ENCODE results near the gene TPTE2. TPM values are rescaled to one million over a fixed set of nuclear protein-coding genes. Genes with fewer than 3 reads are reported as not detected.

The TPTE2 gene
- total and polyA plus RNA-seq, 2 of the 8 experiments (the other 6 are each of a cell fraction or from before 2014, with no cell fraction given): not detected

DNA sequence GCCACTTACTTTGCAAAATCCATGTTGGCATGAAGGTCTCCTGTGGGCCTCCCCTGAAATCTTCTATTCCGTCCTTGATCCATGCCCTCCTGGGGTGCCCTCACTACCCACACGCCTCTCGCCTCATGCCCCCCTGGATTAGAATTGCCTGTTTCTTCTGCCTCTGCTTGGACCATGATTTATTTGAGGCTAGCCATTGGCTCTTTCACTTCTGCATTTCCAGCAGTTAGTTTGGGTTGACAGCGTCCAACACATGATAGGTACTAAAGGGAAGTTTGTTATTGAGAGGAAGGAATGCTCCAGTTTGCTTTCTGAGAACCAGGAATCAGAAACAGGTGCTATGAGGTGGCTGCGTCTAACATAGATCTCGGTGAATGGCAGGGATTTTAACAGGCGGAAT is 30.5 kb upstream of the TPTE2 start:
- FAIRE-seq (no peak), DNase-seq (ENCODE audit: low read depth in 1 of 2, low spot score in 2 of 2) (no peak)
- Histone ChIP-seq H2BK20ac (ENCODE audit: low read length) (no peak overlapping the region), H3K23me2 (ENCODE audit: low read depth, low read length) (no peaks in the 10 kb centered on the region), H3K27me3 (replicated peaks in 1 of 4; ENCODE audit: control insufficient read depth in 3 of 4, extremely low read depth in 1 of 4, insufficient read depth in 3 of 4, low read length in 3 of 4) (no peaks in the 10 kb centered on the region), H4K5ac (ENCODE audit: insufficient read length, low read depth, low read length) (no peak overlapping the region), H3K36me3 (ENCODE audit: control insufficient read depth in 2 of 4, insufficient read depth in 4 of 4, low read length in 3 of 4) (no peaks in the 10 kb centered on the region), H2BK120ac (replicated peaks; ENCODE audit: low read depth, low read length) (no peak overlapping the region), H3K4me2 (ENCODE audit: insufficient read depth in 1 of 2, low read depth in 2 of 2, low read length in 2 of 2) (no peak overlapping the region), H4K20me1 (replicated peaks in 1 of 2; ENCODE audit: control insufficient read depth in 1 of 2, insufficient read depth in 2 of 2, low read length in 2 of 2) (no peaks in the 10 kb centered on the region), H3K23ac (ENCODE audit: insufficient read length) (no peak overlapping the region), H3K27ac (ENCODE audit: low read depth, low read length) (no peak overlapping the region), H3K56ac (replicated peaks; ENCODE audit: insufficient read length, low read depth, low read length) (no peak overlapping the region), H3K4me1 (replicated peaks in 1 of 4; ENCODE audit: control insufficient read depth in 3 of 4, insufficient read depth in 4 of 4, low read length in 3 of 4) (no peaks in the 10 kb centered on the region), H2AK5ac (ENCODE audit: low read depth, low read length) (no peak overlapping the region), H3K79me1 (ENCODE audit: low read depth, low read length) (no peaks in the 10 kb centered on the region), H4K8ac (ENCODE audit: extremely low read depth, insufficient read depth, low read length) (no peak overlapping the region), H2BK15ac (ENCODE audit: low read length) (no peak overlapping the region), H3K4me3 (ENCODE audit: extremely low read depth in 1 of 4, insufficient read depth in 2 of 4, low read depth in 3 of 4, low read length in 4 of 4) (no peak overlapping the region), H4K91ac (replicated peaks; ENCODE audit: insufficient read length, low read length) (no peak overlapping the region), H3K4ac (replicated peaks; ENCODE audit: insufficient read length, low read depth, low read length) (no peak overlapping the region), H2AFZ (ENCODE audit: low read length) (no peak overlapping the region), H3K9me3 (ENCODE audit: insufficient read depth in 2 of 2, low read depth in 1 of 2, low read length in 1 of 2) (peaks cover 5 to 8% of the 10 kb centered on the region in 2 experiments; a peak in 3 of 4 replicates), H3K9ac (replicated peaks in 1 of 4; ENCODE audit: extremely low read depth in 1 of 4, low read depth in 3 of 4, low read length in 3 of 4) (no peak overlapping the region), H2BK5ac (ENCODE audit: low read depth, low read length) (no peak overlapping the region), H3K14ac (ENCODE audit: insufficient read length) (no peak overlapping the region), H3K79me2 (ENCODE audit: control insufficient read depth in 1 of 2, insufficient read depth in 2 of 2, low read length in 2 of 2) (no peaks in the 10 kb centered on the region), H2BK12ac (ENCODE audit: low read depth, low read length) (no peak overlapping the region), H3K18ac (ENCODE audit: extremely low read depth, low read length) (no peak overlapping the region)
- WGBS, 2 experiments (ENCODE audit: extremely low coverage in 1 of 2, insufficient coverage in 1 of 2, insufficient read length in 1 of 2, insufficient replicate concordance in 2 of 2, low coverage in 1 of 2, low lambda C conversion rate in 2 of 2, missing lambda C conversion rate in 1 of 2): 87% methylated on average over 7 of the region's 7 CpGs; no CpG with 5 or more reads in 1 of the 2 experiments
- TF ChIP-seq FOSL1 (IDR thresholded peaks at IDR 0.05; ENCODE audit: insufficient read depth, low read depth, low read length) (no peak), SAP30 (IDR thresholded peaks at IDR 0.05; ENCODE audit: insufficient read depth, insufficient replicate concordance, low read length) (no peak), EGR1 (IDR thresholded peaks at IDR 0.05; ENCODE audit: borderline replicate concordance, low read depth, low read length) (no peak), SP4 (IDR thresholded peaks at IDR 0.05; ENCODE audit: low read length) (no peak), CEBPB (IDR thresholded peaks at IDR 0.05; ENCODE audit: low read depth, low read length) (no peak)
- TF ChIP-seq, protein P1, sequence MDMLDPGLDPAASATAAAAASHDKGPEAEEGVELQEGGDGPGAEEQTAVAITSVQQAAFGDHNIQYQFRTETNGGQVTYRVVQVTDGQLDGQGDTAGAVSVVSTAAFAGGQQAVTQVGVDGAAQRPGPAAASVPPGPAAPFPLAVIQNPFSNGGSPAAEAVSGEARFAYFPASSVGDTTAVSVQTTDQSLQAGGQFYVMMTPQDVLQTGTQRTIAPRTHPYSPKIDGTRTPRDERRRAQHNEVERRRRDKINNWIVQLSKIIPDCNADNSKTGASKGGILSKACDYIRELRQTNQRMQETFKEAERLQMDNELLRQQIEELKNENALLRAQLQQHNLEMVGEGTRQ (IDR thresholded peaks at IDR 0.05; ENCODE audit: low read length): no peak
- CTCF ChIA-PET (ENCODE audit: partially characterized antibody): no interaction called here
- POLR2A ChIA-PET (ENCODE audit: partially characterized antibody): no interaction called here

Data from H1 (cell line).